GM04504 (cell line): ENCODE results near the gene RPL19.
A peak's percentile ranks its signal among the peaks of the same experiment; 100 is the strongest.

ENCODE experiments used
- DNase-seq: peaks from one replicate; pipeline ENCODE4 v3.0.0-alpha.2; 2012; ENCODE audit warnings: low read depth

RPL19 gene

GRCh38 chr17:39197380-39198185 is 2.5 kb upstream of the RPL19 start, which contains the start of gene CACNB1:
Gene CACNB1, minus strand, starts transcription at chr17:39197669. Its CDS starts 174 bp downstream, at chr17:39197495.
- DNase-seq, result peak; percentile 38

GRCh38 chr17:39198186-39198566 is 1.9 kb upstream of the RPL19 start:
- DNase-seq, result no peak

- peak; percentile 85 for DNase-seq
Measured at GRCh38 chr17:39199820-39200069, 338 bp upstream of the RPL19 start.

GRCh38 chr17:39200957-39201510 is 951 bp downstream of the RPL19 start:
- DNase-seq, result no peak

GRCh38 chr17:39204245-39204644 is 4.2 kb downstream of the RPL19 start:
- no peak for DNase-seq

GRCh38 chr17:39205112-39205526 is 5.0 kb downstream of the RPL19 start:
- no peak for DNase-seq

DNA sequence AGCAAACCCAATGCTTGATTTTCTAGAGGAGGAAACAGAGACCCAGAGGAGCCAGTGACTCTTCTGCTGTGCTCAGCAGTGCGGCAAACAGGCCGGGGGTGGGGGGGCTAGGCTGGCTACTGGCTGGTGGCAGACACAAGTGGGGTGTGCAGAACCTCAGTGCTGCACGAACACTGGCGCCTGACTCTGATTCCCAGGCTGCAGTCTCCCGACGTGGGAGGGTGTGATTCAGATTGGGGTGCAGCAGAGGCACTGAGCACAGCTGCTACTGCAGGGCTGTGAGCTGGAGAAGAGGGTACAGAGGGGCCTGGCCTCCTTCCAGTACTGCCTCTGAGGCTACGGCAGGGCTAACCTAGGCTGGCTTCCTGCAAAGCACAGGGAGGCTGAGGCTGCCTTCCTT is 8.1 kb downstream of the RPL19 start:
- no peak for DNase-seq

DNA sequence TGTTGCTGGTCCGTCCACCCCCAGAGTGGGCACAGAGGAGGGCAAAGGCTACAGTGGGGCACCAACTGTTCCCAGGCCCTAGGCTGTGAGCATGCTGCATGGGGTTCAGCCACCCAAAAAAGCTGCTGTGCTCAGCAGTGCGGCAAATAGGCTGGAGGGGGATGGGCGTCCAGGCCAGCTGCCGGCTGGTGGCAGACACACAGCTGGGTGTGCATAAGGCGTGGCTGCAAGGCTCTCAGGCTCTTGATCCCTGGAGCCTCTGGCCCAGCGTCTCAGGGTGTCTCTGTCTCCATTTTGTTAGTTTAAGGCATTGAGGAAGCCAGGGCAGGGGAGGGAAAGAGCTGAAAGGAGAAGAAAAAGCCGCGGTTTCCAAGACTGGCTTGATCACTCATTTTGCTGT is 8.8 kb downstream of the RPL19 start:
- DNase-seq, result no peak

GRCh38 chr17:39209317-39210092 is 9.4 kb downstream of the RPL19 start:
- no peak for DNase-seq

- no peak for DNase-seq
Measured at GRCh38 chr17:39210093-39210434, 10.0 kb downstream of the RPL19 start.

DNA sequence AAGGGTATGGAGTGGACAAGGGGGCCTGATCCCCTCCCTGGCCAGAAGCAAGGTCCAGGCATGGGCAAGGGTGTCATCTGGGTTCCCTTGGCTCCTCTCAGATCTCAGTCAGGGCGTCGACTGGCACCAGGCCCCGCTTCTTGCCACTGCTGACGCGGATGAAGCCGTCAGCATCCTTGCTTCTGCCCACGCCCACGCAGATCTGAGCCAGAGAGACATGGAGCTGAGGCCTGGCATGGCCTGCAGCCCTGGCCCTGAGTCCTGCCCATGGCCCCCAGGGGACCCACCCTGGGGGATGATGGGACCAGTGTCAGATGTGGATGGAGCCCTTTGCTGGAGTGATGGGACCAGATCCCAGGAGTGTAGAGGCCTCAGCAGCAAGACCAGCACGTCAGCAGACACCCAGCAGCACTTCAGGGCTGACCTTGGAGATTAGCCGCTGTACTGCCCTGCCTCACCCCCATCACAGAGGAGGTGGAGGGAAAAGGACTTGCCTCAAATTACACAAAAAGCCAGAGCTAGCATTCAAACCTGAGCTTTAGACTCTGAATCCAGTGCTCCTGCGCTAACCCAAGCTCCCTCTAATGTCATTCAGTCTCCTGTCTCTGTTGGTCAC is 12.2 kb downstream of the RPL19 start:
- DNase-seq, result no peak

- DNase-seq, result no peak
Measured at GRCh38 chr17:39212841-39213480, 12.9 kb downstream of the RPL19 start.

- no peak for DNase-seq
Measured at GRCh38 chr17:39213852-39214251, 13.8 kb downstream of the RPL19 start.

DNA sequence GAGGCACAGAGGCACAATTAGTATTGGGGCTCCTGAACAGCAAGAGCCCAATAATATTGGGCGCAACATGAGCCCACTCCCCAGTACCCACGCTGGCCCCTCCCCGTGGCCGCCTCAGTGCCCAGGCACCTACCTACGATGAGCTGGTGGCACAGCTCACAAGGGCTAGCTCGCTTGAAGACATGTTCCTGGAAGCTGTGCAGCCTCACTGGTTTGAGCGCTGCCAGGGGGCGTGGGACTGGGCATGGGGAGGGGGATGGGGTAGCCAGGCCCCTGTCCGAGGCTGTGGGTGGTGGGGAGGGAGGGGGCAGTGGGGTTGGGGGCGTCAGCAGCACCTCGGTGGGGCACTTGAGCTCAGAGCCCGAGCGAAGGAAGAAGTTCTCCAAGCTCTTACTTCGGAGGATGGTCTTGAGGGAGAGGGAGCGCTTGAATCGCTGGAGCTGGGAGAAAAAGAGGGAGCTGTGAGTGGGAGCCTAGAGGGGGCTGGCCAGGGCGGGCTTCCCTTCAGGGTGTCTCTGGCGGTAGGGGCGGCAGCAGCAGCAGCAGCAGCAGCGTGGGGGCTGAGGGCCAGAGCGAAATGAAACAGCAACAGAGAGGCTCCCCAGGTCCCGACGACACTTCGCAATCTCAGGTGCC is 17.8 kb downstream of the RPL19 start:
- DNase-seq, result no peak

DNA sequence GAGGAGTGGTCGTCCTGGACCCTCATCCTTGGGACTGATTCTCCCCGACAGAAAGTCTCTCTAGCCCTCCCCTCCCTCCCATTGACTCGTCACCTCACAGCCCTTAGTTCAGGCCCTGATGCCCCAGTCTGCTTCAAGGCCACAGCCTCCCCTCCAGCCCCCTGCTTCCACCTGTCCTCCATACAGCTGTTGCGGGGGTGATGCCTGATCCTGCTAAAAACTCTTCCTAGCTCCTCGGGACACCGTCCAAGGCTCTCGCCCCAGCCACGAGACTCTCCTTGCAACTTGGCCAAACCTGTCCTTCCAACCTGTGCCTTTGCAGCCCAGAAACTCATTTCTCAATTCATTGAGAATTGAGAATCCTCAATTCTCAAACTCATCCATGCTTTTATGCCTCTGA is 18.8 kb downstream of the RPL19 start:
- DNase-seq, result no peak

DNA sequence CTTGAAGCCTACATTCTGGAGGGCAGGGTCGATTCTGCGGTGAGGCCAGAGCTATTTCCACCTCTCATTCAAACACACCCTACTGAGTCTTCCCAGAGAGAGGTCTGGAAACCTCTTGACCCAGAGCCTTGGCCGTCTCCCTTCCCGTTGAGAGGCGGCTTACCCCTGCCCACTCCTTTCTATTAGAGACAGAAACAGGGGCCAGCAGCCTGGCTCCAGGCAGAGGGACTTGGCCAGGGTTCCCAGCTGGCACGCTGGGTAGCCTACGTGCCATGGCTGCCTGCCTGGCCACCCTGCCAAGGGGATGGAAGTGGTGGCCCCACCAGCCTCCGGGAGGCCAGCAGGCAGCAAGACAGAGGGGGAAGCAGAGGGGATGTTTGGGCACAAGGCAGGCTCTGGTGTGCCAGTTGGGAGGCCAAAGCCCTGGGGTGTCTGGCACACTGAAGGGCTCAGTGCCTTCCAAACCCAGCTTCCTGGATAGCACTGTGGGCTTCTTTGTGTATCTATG is 19.6 kb downstream of the RPL19 start:
- no peak for DNase-seq

DNA sequence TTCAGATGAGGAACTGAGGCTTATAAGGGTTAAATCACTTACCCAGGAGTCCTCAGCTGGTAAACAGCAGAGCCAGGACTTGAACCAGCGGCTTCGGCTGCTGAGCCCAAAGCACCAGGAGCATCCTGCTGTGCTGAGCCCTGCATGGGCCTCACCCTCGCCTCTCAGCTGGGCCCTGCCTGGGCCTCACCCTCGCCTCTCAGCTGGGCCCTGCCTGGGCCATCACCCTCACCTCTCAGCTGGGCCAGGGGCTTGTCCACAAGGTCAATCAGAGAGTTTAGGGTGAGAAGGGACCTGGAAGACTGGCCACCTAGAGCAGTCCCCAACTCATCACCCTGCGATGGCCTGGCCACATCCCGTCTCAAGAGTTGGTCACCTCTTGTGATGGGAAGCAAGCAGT is 21.5 kb downstream of the RPL19 start:
- DNase-seq, result no peak

DNA sequence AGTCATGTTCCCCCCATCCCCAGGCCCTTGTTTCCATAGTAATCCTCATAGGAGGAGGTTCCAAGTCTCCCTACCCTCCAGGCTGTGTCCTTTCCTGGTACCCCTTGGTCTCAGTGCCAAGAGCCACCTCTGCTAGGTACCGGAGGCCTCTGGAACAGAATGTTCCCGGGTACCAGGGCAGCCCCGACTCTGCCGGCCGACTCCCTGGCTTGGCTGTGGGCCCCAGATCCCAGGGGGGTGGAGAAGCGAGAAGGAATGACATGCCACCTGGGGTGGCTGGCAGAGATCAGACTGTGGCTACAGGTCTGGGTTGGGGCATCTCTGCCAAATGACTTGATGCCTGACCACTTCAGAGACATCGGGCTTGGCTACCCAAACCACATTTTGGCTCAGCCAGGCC is 22.1 kb downstream of the RPL19 start:
- DNase-seq, result no peak

- no peak for DNase-seq
Measured at GRCh38 chr17:39222866-39223834, 23.1 kb downstream of the RPL19 start.

DNA sequence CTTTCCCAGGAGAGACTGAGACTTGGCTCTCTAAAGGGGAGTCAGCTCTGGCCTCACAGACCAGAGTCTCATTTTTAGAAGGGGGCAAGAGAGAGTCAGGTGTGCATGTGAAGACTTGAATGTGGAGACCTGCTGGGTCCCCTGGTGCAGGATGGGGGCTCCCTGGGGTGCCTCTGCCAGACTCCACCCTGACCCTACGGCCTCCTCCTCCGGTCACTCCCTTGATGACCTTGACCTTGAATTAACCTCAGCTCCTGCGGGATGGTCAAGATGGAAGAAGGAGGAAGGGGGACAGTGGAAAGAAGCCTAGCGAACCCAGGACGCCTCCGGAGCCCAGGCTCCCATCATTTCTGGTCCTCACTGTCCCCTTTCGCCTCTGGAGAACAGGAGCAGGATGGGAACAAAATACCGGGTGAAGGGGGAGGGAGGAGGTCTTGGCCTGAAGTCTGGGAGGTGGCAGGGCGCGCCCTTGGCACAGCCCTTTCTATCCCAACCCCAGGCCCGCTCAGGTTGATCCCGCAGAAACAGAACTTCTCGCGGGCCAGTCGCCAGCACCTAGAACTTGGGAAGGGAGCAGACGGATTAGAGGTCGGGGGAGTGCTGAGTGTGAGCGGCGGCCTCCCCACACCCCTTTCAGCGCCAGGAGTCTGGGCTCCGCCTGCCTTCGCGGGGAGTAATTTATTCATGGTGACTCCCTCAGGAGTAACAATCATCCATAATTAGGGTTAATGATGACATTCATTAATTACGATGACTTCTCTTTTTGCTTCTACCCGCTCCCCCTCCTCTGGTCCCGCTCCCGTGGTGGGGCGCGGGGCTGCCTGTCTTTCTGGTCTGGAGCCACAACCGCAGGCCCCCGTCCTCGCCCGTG is 24.1 kb downstream of the RPL19 start:
- DNase-seq, result no peak
